Right lung (tissue), 5 donors: ENCODE measurements around the gene SCN1B. TPM values are rescaled to one million over a fixed set of nuclear protein-coding genes. Genes with fewer than 3 reads are reported as not detected.
A peak's percentile ranks its signal among the peaks of the same experiment; 100 is the strongest.
"Not testable (repeated sequence)": the region's sequence is repeated elsewhere in the genome, so short reads cannot be mapped to it uniquely, and the experiment has no call there.

Source experiments
- DNase-seq, 2 donors: peaks; one replicate each; pipeline ENCODE4 v3.0.0-alpha.2; 2013
- polyA plus RNA-seq, 5 donors: library from polyadenylated mRNA; unstranded; fragments of 120-200 nt; gene quantifications; one replicate each; pipeline versions ENCODE4 v1.2.1 to v1.2.3, GENCODE V29; 2013; ENCODE audit warnings: inconsistent platforms in 1 of 5, low replicate concordance in 1 of 5; ENCODE audit not compliant: insufficient read length in 5 of 5, insufficient read depth in 1 of 5

Gene SCN1B
- polyA plus RNA-seq, 5 donors, result 0.69 to 1.5 (median 1.2) TPM

DNA sequence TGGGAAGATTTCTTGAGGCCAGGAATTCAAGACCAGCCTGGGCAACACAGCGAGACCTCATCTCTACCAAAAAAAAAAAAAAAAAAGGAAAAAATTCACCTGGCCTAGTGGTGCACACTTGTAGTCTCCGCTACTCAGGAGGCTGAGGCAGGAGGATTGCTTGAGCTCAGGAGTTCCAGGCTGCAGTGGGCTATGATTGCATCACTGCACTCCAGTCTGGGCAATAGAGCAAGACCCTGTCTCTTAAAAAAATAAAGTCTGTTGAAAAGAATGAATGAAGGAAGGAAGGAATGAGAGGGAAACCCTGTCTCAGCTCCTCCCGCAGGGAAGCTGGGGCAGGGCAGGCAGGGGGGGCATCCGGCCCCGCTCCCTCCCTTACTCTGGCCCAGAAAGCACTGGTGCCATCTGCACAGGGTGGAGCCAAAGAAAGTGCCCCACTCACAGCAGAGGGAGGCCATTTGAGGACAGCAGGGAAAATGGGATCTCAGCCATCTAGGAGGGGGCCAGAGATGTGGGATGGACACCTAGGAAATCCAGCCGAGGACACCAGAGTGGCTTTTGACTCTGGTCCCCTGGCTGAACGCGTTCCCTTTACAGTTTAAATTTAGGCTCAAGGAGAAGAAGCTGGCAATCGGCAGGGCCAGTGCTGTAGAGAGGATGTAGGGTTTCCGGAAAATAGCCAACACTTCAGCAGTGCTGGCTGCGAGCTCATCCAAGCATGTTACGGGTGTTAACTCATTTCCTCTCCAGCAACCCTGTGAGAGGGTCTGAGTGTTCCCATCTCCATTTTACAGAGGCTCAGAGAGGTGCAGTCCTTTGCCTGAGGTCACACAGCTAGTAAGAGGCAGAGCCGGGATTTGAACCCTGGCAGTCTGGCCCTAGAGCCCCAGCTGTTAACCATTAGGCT lies 7.7 kb downstream of the SCN1B start:
- no peak for DNase-seq

- no peak for DNase-seq
These were observed 8.6 kb downstream of the SCN1B start for GRCh38 chr19:35038623-35039512.

DNA sequence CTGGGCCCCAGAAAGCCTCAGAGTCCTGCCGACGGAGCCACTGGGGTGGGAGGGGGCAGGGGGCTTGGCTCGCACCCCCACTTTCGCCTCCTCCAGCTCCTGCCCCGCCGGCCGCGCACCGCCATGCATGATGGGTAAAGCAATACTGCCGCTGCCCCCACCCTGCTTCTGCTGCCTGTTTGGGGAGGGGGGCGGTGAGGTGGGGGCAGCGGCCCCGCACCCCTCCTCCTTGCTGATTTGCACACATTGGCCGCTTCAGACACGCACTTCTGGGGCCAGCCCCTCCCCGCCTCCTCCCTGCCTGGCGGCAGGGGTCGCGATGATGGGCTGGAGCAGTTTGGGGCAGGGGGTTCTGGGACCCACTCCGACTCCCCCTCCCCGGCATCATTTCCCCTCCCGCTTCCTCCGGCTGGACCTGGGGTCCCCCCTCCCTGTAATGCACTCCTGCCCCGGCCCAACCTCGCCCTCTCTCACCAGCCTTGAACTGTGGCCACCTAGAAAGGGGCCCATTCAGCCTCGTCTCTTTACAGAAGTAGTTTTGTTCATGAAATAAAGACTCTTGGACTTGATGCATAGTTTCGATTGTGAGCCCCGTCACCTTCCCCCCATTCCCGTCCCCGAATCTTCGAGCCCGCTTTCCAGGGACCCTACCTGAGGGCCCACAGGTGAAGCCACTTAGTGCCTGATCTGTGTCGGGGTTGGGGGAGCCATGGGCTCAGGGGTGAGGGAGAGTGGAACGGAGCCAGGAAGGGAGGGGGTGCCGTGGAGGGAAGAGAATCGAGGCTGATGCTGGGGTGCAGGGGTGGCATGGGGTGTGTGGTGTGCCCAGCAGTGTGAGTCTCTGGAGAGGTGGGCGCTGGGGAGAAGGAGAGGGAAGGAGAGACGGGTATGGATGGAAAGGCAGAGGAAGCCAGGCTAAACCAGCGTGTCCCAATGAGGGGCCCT lies 9.9 kb downstream of the SCN1B start:
- no peak for DNase-seq

DNA sequence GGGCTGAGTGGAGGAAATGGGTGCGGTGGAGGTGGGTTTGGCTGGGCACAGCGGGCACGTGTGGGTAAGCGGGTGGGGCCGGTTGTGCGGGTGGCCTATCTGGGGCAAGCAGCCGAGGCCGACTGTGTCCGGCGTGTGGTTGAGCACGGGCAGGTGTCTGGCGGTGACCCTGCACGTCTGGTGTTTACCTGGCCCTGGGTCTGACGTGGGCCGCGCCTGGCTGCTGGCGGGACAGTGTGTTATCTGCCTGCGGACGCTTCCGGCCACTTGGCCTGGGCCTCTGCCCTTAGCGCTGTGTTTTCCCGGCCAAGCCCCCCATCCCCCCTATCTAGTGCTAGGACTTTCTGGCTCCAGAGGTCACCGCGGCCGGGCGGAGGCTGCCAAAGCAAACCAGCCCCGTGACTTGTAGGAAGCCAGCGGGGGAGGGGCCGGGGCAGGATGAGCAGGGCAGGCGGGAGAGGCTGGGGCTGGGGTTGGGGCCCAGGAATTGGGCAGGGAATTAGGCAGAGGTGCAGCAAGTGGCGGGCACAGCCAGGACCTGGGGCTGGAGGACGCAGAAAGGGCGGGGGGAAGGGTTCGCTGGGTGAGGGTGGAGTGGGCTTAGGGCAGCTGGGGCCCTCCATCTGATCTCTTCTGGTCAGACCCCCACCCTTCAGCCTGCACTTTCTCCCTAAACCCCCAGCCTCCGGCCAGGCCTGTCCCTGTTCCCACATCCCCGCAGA lies 10.7 kb downstream of the SCN1B start:
- peak in 1 of 2 donors; percentile 53 for DNase-seq

GRCh38 chr19:35041548-35042055 lies 11.3 kb downstream of the SCN1B start, which contains the start of gene HPN:
TSS of gene HPN (plus strand) at chr19:35041721. CDS start at chr19:35042507, 786 bp downstream.
- DNase-seq, result no peak

DNA sequence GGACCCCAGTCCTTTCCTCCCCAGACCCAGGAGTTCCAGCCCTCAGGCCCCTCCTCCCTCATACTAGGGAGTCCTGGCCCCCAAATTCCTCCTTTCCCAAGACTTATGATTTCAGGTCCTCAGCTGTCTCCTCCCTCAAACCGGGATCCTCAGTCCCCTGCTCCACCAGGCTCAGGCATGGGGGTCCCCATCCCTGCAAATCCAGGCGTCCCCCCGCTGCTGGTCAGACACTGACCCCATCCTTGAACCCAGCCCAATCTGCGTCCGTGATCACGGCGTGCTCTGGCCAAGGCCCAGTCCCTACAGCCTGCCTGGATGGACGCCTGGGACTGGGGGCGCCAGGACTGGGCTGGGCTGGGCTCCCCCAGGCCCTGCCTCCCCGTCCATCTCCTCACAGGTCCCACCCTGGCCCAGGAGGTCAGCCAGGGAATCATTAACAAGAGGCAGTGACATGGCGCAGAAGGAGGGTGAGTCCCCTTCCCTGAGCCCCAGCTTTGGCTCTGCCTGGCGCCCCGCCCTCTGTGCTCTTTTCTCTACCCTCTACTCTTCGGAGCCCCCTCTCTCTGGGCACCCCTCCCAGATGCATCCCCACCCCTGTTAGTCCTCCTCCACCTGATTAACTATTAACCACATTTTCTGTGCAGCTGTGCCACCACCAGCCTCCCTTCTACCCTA lies 11.9 kb downstream of the SCN1B start:
- no peak for DNase-seq

DNA sequence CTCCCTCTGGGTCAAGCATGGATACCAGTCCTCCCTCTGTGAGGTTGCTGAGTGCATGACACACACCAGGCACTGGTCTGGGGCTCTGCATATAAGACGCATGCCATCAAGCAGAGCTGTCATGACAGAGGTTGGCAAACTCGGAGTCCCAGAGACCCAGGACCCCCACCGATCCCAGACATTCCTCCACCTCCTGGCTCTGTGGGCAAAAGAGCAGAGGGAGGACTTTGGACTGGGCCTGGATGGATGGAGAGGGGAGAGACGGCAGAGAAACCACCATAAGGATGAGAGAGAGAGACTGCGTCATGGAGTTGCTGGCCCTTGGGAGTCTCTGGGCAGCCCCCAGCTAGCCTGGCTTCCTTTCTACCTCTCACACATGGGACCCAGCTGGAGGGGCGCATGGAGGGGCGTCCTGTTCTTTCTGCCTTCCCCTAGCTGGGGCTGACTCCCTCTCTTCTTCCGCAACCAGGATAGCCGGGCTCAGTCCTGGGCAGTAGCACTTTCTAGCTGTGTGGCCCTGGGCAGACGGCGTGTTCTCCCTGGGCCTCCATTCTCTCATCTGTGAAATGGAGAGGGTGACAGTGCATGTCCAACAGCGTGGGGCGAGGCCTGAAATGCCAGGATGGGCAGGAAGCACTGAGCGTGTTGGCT lies 12.8 kb downstream of the SCN1B start:
- DNase-seq, result no peak

DNA sequence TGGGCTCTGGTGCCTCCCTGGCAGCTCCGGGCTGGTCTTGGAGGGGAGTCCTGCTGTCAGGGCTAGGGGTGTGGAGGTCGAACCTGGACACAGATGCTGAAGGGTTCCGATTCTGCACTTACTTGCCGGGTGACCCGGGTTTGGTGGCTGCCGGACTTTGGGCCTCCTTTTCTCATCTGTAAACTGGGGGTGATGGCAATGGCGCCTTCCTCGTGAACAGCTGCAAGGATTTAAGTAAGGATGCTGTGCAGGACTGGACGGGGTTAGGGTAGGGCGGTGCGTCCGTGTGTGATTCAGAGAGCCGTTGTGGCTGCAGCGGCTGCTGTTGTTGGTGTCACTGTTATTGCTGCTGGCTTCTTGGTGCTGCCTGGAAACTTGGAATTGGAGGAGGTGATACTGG lies 13.6 kb downstream of the SCN1B start:
- DNase-seq, result no peak

GRCh38 chr19:35044317-35045117 lies 14.2 kb downstream of the SCN1B start:
- no peak for DNase-seq

DNA sequence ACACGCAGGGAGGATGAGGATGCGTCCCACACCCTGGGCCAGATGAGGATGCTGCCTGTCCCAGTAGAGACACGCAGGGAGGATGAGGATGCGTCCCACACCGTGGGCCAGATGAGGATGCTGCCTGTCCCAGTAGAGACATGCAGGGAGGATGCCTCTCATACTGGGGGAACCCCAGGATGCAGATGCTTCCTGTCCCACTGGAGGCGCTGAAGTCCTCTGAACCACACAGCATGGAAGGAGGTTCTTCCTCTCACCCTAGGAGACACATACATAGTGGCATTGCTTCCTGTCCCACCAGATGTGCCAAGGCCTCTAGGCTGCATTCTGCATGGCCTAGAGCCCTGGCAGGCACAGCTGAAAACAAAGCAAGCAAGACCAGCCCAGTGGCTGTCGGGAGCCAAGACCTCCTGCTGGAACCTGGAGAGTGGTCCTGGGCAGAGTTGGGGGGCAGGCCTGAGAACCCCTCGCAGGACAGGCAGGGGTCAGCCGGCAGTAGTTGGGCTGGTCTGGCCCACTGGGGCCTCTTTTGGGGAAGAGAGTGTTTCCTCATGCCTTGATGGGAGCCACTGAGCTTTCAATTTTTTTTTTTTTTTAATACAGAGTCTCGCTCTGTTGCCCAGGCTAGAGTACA lies 15.5 kb downstream of the SCN1B start:
- no peak for DNase-seq

DNA sequence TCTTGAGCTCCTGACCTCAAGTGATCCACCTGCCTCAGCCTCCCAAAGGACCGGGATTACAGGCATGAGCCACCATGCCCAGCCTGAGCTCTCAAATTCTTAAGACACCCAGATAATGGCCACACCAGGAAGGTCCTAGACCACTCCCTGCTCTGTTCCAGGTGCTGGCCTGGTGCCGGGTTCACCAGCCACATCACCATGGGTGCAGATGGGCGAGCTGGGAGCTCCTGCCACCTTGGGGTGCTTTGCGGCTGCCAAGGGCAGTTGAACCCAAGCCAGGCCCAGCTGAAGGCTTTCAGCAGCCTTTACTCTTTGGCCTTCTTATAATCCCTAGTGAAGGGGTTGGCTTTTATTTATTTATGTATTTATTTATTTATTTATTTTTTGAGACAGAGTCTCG lies 16.2 kb downstream of the SCN1B start:
- no peak for DNase-seq

- no peak for DNase-seq
These were observed 18.7 kb downstream of the SCN1B start for GRCh38 chr19:35048911-35049411.

DNA sequence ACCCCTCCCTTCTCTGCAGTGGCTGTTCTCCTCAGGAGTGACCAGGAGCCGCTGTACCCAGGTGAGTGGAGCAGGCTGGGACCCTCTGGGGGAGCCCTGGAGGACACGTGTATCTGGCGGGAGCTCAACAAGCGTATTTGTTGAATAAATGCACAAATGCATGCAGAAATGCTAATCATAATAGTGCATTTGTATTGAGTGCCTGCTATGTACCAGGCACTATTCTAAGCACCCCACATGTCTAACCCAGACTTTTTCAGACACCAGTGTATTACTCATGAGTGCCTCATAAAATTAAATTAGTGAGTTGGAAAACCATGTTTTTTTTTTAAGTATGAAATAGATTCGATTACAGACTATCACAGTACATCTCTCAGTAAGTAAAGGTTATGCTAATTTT lies 19.2 kb downstream of the SCN1B start:
- DNase-seq, result no peak

DNA sequence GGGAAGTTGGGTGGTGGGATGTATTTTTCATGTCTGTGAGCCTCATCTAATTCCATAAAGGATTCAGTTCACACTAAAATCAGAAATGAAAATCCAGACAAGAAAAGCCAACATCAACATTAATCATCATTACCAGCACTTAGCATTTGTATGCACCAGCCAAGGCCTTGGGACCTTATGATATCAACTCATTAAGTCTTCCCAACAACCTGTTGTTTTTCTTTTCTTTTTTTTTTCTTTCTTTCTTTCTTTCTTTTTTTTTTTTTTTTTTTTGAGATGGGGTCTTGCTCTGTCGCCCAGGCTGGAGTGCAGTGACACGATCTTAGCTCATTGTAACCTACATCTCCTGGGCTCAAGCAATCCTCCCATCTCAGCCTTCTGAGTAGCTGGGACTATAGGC lies 20.4 kb downstream of the SCN1B start:
- DNase-seq, result not testable (repeated sequence)

DNA sequence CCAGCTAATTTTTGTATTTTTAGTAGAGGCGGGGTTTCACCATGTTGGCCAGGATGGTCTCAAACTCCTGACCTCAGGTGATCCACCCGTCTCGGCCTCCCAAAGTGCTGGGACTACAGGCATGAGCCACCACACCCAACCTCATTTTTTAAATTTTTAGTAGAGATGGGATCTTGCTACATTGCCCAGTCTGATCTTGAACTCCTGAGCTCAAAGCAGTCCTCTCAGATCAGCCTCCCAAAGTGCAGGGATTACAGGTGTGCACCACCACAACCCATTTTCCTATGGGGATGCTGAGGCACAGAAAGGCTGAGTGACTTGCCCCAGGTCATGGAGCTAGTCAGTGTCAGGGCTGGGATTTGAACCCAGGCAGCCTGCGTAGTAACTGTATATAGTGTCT lies 21.0 kb downstream of the SCN1B start:
- DNase-seq, result not testable (repeated sequence)

DNA sequence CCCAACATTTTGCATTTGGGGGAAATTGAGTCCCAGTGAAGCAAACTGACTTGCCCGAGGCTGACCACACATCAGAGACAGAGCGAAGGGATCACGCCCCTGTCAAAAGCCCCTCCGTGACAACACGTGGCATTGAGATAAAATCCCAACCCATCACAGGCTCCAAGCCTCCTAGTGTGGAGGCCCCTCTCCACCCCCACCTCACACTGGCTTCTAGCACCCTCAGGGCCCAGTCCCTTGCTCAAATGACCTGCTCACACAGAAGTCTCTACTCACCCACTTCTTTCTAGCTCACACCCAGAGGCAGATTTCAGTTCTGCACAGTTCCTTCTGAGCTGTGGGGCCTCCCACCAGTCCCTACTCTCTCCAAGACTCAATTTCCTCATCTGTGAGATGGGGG lies 21.5 kb downstream of the SCN1B start:
- no peak for DNase-seq

- DNase-seq, result no peak
These were observed 22.4 kb downstream of the SCN1B start for GRCh38 chr19:35052599-35053190.
